GM12874 (cell line): Measurements from ENCODE around the gene NPAS3.

ENCODE experiments used
- TF ChIP-seq, protein P1 (sequence below): IDR thresholded peaks from 2 replicates; pipeline ENCODE4 v1.5.1; 2011; ENCODE audit warnings: low read depth, mild to moderate bottlenecking, control low read depth, low read length, moderate library complexity; ENCODE audit not compliant: insufficient read depth

NPAS3 gene

DNA sequence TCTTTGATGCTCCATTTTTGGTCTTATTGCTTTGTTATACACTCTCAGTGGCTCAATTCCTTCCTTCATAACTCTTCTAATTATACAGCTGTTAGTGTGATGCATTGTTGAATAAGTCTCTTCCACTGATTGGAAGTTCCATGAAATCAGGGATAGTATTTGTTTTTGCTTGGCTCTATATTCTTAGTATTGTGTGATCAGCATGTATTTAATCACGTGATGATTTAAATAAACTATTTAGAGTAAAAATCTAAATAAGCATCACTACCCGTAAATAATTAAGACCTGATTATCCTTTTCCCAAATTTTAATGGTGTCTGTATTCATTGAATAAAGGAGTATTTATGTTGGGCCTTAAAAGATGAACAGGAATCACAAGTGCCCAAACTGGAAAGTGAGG, 355.7 kb downstream of the NPAS3 start:
- TF ChIP-seq, protein P1, sequence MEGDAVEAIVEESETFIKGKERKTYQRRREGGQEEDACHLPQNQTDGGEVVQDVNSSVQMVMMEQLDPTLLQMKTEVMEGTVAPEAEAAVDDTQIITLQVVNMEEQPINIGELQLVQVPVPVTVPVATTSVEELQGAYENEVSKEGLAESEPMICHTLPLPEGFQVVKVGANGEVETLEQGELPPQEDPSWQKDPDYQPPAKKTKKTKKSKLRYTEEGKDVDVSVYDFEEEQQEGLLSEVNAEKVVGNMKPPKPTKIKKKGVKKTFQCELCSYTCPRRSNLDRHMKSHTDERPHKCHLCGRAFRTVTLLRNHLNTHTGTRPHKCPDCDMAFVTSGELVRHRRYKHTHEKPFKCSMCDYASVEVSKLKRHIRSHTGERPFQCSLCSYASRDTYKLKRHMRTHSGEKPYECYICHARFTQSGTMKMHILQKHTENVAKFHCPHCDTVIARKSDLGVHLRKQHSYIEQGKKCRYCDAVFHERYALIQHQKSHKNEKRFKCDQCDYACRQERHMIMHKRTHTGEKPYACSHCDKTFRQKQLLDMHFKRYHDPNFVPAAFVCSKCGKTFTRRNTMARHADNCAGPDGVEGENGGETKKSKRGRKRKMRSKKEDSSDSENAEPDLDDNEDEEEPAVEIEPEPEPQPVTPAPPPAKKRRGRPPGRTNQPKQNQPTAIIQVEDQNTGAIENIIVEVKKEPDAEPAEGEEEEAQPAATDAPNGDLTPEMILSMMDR: no peak

DNA sequence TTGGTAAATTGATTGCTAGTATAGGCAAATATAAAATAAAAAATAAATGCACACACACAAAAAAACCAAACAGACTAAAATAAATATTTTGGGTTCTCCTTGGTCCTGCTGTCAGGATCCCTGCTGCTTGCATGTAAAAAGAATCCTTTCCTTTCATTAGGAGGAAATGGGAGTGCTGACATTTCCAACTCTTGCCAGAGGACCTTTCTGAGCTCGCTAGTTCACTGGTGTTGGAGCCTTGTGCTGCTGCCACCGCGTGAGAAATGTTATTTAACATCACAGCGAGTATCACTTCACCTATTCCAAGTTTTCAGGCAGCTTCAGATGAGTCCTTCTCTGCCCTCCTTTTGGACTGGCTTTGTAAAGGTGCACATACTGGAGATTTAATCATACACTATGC, 358.9 kb downstream of the NPAS3 start:
- TF ChIP-seq, protein P1: no peak

DNA sequence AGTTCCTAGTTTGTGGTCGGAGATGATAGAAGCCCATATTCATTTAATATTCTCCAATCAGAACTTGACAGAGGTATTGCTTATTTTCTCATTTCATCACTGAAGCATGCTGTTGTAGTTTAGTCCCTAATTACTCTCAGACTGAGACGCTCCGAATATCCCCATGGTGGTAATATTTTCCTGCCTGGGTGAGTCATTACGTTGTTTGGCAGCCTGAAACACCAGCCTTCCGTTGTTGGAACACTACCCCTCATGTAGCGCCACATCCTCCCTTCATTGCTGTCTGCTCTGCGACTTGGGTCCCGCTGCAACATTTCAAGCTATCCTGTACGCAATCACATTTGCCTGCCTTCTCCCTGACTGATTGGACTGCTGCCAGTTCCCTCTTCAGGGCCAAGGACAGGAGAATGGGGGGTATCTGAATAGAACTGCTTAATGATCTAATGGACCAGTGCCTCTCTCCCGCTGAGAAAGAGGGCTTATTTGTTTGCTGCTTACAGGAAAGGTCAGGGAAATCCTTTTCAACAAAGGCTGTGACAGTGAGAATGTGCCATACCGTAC, 369.1 kb downstream of the NPAS3 start:
- TF ChIP-seq, protein P1: no peak

DNA sequence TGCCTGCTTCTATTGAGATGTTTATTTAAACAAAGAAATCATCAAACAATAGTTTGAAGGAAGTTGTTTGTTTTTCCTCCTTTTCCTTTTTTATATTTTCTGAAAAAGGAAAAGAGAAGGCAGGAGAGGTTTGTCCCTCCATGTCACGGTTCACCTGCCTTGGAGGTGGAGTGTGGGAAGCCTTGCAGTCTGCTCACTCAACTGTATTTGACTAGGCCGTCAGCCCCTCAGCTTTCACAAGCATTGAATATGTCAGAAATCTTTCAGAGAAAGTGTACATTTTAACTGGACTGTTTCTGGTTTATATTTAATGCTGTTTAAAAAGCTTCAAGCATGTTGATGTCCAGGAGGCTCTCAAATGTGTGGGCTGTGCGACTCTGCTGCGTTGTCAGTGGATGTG, 370.4 kb downstream of the NPAS3 start:
- TF ChIP-seq, protein P1: no peak

DNA sequence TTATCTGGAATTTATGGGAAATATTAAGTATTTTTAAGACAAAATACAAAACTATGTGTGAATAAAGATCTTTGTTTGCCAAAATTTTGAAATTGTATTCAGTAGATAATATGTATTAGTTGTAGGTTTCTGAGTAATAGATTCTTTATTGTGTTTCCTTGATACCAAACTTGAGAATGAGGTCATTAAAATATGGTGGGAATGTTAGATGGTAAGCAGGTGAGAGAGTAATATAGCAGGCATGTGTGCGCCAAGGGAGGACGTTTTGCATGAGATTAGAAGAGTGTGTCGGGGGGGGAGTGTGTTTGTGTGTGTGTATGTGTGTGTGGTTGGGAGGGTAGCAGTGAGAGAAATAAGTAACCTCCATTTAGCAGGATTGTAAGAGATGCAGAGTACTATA, 376.5 kb downstream of the NPAS3 start:
- TF ChIP-seq, protein P1: no peak

DNA sequence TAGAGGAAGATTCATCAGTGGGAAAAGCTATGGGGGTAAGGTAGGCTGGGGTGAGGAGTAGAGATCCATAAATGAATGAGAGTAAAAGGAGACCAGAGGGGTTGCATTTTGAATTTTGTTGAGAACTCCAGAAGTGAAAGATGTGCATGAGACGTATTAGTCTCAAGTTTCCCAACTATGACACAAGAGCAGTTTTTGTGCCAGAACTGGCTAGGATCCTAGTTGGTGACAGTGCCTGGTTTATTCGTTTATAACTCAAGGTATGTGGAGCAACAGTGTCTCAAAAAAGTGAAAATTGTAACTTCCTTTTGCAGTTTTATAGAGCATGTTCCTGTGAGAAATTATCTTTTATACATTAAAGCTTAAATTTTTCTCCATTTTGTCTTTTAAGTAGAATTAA, 377.0 kb downstream of the NPAS3 start:
- TF ChIP-seq, protein P1: no peak

DNA sequence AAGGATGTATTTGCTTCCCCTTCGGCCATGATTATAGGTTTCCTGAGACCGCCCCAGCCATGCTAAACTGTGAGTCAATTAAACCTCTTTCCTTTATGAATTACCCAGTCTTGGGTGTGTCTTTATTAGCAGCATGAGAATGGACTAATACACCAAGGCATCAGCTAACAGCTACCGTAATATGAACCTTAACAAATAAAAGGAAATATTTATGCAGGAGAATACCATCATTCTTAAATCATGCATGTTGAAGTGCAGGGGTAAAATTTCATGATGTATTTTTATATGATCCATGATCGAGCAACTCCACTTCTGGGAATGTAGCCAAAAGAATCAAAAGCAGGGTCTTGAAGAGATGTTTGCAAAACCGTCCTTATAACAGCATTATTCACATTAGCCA, 379.0 kb downstream of the NPAS3 start:
- TF ChIP-seq, protein P1: no peak
